ENCODE data around the gene WDR1.

Gene WDR1

GRCh38 chr4:10123227-10124101, 6.9 kb upstream of the WDR1 start:
- Histone ChIP-seq H3K27ac (peak overlapping the region; percentile 67), H3K27me3 (no peaks in the 10 kb centered on the region), H3K4me1 (ENCODE audit: control insufficient read depth in 1 of 2, insufficient read depth in 1 of 2, low read depth in 1 of 2, low read length in 1 of 2) (peaks cover 3 to 33% of the 10 kb centered on the region in 2 experiments), H3K4me3 (ENCODE audit: low read depth in 1 of 2, low read length in 1 of 2) (no peak overlapping the region), H3K9me3 (no peaks in the 10 kb centered on the region), H3K36me3 (no peaks in the 10 kb centered on the region)
- TF ChIP-seq CTCF (IDR thresholded peaks at IDR 0.05) = no peak

GRCh38 chr4:10122236-10122932, 5.8 kb upstream of the WDR1 start:
- H3K27ac ChIP-seq = peak overlapping the region; percentile 67
- peaks cover 14 to 44% of the 10 kb centered on the region in 2 experiments for H3K4me1 ChIP-seq (ENCODE audit: control insufficient read depth in 1 of 2, insufficient read depth in 1 of 2, low read depth in 1 of 2, low read length in 1 of 2)
- no peak for TF ChIP-seq CTCF (IDR thresholded peaks at IDR 0.05)
- H3K9me3 ChIP-seq = no peaks in the 10 kb centered on the region
- no peaks in the 10 kb centered on the region for H3K36me3 ChIP-seq
- no peaks in the 10 kb centered on the region for H3K27me3 ChIP-seq
- no peak overlapping the region for H3K4me3 ChIP-seq (ENCODE audit: low read depth in 1 of 2, low read length in 1 of 2)

GRCh38 chr4:10121568-10122208, 5.1 kb upstream of the WDR1 start:
- TF ChIP-seq CTCF (IDR thresholded peaks at IDR 0.05) = no peak
- Histone ChIP-seq H3K4me3 (ENCODE audit: low read depth in 1 of 2, low read length in 1 of 2) (no peak overlapping the region), H3K4me1 (ENCODE audit: control insufficient read depth in 1 of 2, insufficient read depth in 1 of 2, low read depth in 1 of 2, low read length in 1 of 2) (peaks cover 16 to 44% of the 10 kb centered on the region in 2 experiments), H3K36me3 (no peaks in the 10 kb centered on the region), H3K27me3 (no peaks in the 10 kb centered on the region), H3K27ac (peak overlapping the region; percentile 67), H3K9me3 (no peaks in the 10 kb centered on the region)

- Histone ChIP-seq H3K4me1 (ENCODE audit: control insufficient read depth in 1 of 2, insufficient read depth in 1 of 2, low read depth in 1 of 2, low read length in 1 of 2) (peaks cover 17 to 44% of the 10 kb centered on the region in 2 experiments), H3K9me3 (no peaks in the 10 kb centered on the region)
- TF ChIP-seq CTCF (IDR thresholded peaks at IDR 0.05) = no peak
Observed at GRCh38 chr4:10120943-10121567, 4.5 kb upstream of the WDR1 start.

GRCh38 chr4:10119773-10120172, 3.2 kb upstream of the WDR1 start:
- no peak overlapping the region for H3K4me3 ChIP-seq (ENCODE audit: low read depth in 1 of 2, low read length in 1 of 2)
- H3K9me3 ChIP-seq = no peaks in the 10 kb centered on the region
- H3K27ac ChIP-seq = no peak overlapping the region
- peaks cover 29 to 57% of the 10 kb centered on the region in 2 experiments for H3K4me1 ChIP-seq (ENCODE audit: control insufficient read depth in 1 of 2, insufficient read depth in 1 of 2, low read depth in 1 of 2, low read length in 1 of 2)
- TF ChIP-seq CTCF (IDR thresholded peaks at IDR 0.05) = no peak
- H3K27me3 ChIP-seq = no peaks in the 10 kb centered on the region
- H3K36me3 ChIP-seq = peaks cover 9% of the 10 kb centered on the region

More at GRCh38 chr4:10120943-10121567, 4.5 kb upstream of the WDR1 start:
- Histone ChIP-seq H3K36me3 (no peaks in the 10 kb centered on the region), H3K27ac (no peak overlapping the region), H3K4me3 (ENCODE audit: low read depth in 1 of 2, low read length in 1 of 2) (no peak overlapping the region), H3K27me3 (no peaks in the 10 kb centered on the region)
